Neuronal stem cell (in vitro differentiated cells): Measurements from ENCODE around the gene C14orf93.

ENCODE experiments used
- DNase-seq: peaks from one replicate; pipeline ENCODE4 v3.0.0-alpha.2; 2013; ENCODE audit warnings: low spot score
- H2AFZ ChIP-seq: one replicate; pipeline ENCODE4 v1.6.1; 2013; ENCODE audit warnings: mild to moderate bottlenecking, low read length, inconsistent platforms
- H2AK5ac ChIP-seq: 2 replicates; pipeline ENCODE4 v1.6.1; 2013; ENCODE audit warnings: low read depth, mild to moderate bottlenecking, inconsistent platforms, low read length, moderate library complexity, mixed read lengths
- H2BK120ac ChIP-seq: 2 replicates; pipeline ENCODE4 v1.6.1; 2013; ENCODE audit warnings: low read depth, mild to moderate bottlenecking, inconsistent platforms, low read length, moderate library complexity, mixed read lengths
- H2BK12ac ChIP-seq: one replicate; pipeline ENCODE4 v1.6.1; 2013; ENCODE audit warnings: low read length, inconsistent platforms
- H2BK15ac ChIP-seq: 2 replicates; pipeline ENCODE4 v1.6.1; 2013; ENCODE audit warnings: mild to moderate bottlenecking, low read length, inconsistent platforms, mixed read lengths
- H2BK5ac ChIP-seq: one replicate; pipeline ENCODE4 v1.6.1; 2013; ENCODE audit warnings: inconsistent platforms, mild to moderate bottlenecking, low read length, moderate library complexity
- H3K14ac ChIP-seq: one replicate; pipeline ENCODE4 v1.6.1; 2013; ENCODE audit warnings: low read length, inconsistent platforms
- H3K18ac ChIP-seq: 2 replicates; pipeline ENCODE4 v1.6.1; 2013; ENCODE audit warnings: low read length, inconsistent platforms
- H3K23ac ChIP-seq: 2 replicates; pipeline ENCODE4 v1.6.1; 2013; ENCODE audit warnings: low read depth, mild to moderate bottlenecking, mixed read lengths, low read length, inconsistent platforms; ENCODE audit not compliant: poor library complexity
- H3K27ac ChIP-seq: replicated peaks from 3 replicates; pipeline ENCODE4 v1.5.1; 2013; ENCODE audit warnings: low read length, inconsistent platforms
- H3K27me3 ChIP-seq, 3 experiments: 2 replicates each; pipeline ENCODE4 v1.6.1; 2013; ENCODE audit warnings: low read length in 3 of 3, mild to moderate bottlenecking in 2 of 3, inconsistent platforms in 1 of 3, low read depth in 1 of 3, mixed read lengths in 1 of 3, moderate library complexity in 1 of 3; ENCODE audit not compliant: control insufficient read depth in 3 of 3, insufficient read depth in 3 of 3
- H3K36me3 ChIP-seq, 2 donors: replicated peaks in 1 of 2; 2 replicates each; pipeline ENCODE4 v1.6.1; 2013; ENCODE audit warnings: low read length in 2 of 2; ENCODE audit not compliant: control insufficient read depth in 2 of 2, insufficient read depth in 2 of 2
- H3K4ac ChIP-seq: 2 replicates; pipeline ENCODE4 v1.6.1; 2013; ENCODE audit warnings: inconsistent platforms, mild to moderate bottlenecking, low read length, moderate library complexity
- H3K4me1 ChIP-seq, 2 donors: 1 replicate in 1 of 2; 2 replicates in 1 of 2; pipeline ENCODE4 v1.6.1; 2013; ENCODE audit warnings: low read length in 2 of 2, low read depth in 1 of 2; ENCODE audit not compliant: control insufficient read depth in 2 of 2, insufficient read depth in 1 of 2
- H3K4me2 ChIP-seq: one replicate; pipeline ENCODE4 v1.6.1; 2013; ENCODE audit warnings: mild to moderate bottlenecking, low read length, inconsistent platforms; ENCODE audit not compliant: insufficient read depth, poor library complexity, severe bottlenecking
- H3K4me3 ChIP-seq, 2 donors: 2 replicates each; pipeline ENCODE4 v1.5.1; 2013; ENCODE audit warnings: low read length in 2 of 2, mild to moderate bottlenecking in 2 of 2, inconsistent platforms in 1 of 2, moderate library complexity in 1 of 2
- H3K79me1 ChIP-seq: one replicate; pipeline ENCODE4 v1.6.1; 2013; ENCODE audit warnings: low read depth, mild to moderate bottlenecking, inconsistent platforms, low read length, moderate library complexity
- H3K9ac ChIP-seq: one replicate; pipeline ENCODE4 v1.6.1; 2013; ENCODE audit warnings: mild to moderate bottlenecking, low read depth, low read length, inconsistent platforms; ENCODE audit not compliant: poor library complexity
- H3K9me3 ChIP-seq, 2 donors: replicated peaks in 1 of 2; 2 replicates each; pipeline versions ENCODE3 to v1.6.1; 2013; ENCODE audit warnings: low read length in 2 of 2, mild to moderate bottlenecking in 2 of 2, inconsistent platforms in 1 of 2, low read depth in 1 of 2, mixed read lengths in 1 of 2, moderate library complexity in 1 of 2; ENCODE audit not compliant: control insufficient read depth in 2 of 2, insufficient read depth in 1 of 2
- H4K8ac ChIP-seq: one replicate; pipeline ENCODE4 v1.6.1; 2013; ENCODE audit warnings: low read depth, mild to moderate bottlenecking, inconsistent platforms, low read length, moderate library complexity
- H4K91ac ChIP-seq: one replicate; pipeline ENCODE4 v1.6.1; 2013; ENCODE audit warnings: low read length, low read depth, mild to moderate bottlenecking, inconsistent platforms; ENCODE audit not compliant: poor library complexity
- WGBS, 2 donors: extraction: QIAGEN DNeasy Blood & Tissue Kit; methylation state at CpG; one replicate each; pipeline ENCODE4 v1.1.7; 2013; ENCODE audit warnings: missing lambda C conversion rate in 2 of 2, mixed read lengths in 1 of 2; ENCODE audit not compliant: insufficient read length in 2 of 2, insufficient replicate concordance in 1 of 2; ENCODE audit errors: extremely low coverage in 2 of 2; 5-methylcytosine and 5-hydroxymethylcytosine counted together

Gene C14orf93

DNA sequence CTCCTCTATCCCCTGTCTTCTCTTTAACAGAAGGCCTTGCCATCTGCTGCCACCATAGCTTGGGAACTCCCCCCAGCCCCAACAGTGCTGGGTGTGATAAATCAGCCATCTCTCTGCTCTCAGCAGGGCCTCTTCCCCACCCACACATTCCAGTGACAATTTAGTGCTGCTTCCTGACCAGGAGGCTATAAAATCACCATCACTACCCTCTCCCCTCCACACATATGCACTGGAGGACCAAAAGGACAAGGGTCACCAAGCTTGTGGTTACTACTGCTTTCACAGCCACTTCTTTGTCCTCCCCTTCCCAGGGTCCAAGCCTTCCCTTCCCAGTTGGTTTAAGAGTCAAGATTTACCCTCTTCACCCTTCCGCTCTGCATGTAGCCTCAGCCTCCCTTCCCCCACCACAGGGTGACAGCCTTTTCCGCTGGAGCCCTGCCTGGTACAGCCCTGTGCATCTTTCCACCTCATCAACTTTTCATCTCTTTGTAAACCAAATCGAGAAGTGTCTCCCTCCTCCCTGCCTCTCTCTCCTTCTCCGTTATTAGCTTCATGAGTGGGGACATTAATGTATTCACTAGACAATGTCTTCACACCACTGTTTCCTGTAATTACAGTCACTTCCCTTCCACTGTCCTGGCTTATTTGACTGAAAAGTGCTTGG is 15.3 kb upstream of the C14orf93 start:
- no peak overlapping the region for H2BK5ac ChIP-seq
- H2AK5ac ChIP-seq = no peak overlapping the region
- peaks cover 2 to 13% of the 10 kb centered on the region in 2 donors for H3K4me1 ChIP-seq
- H3K4me3 ChIP-seq = no peak overlapping the region
- no peak overlapping the region for H3K18ac ChIP-seq
- no peak overlapping the region for H2BK15ac ChIP-seq
- H2BK12ac ChIP-seq = no peak overlapping the region
- no peak overlapping the region for H3K27ac ChIP-seq
- H2BK120ac ChIP-seq = no peak overlapping the region
- no peak overlapping the region for H3K14ac ChIP-seq
- H3K79me1 ChIP-seq = no peaks in the 10 kb centered on the region
- no peak overlapping the region for H3K4me2 ChIP-seq
- H3K9me3 ChIP-seq = no peaks in the 10 kb centered on the region
- peaks cover 16 to 56% of the 10 kb centered on the region in 2 donors for H3K36me3 ChIP-seq
- no peak for DNase-seq
- no peak overlapping the region for H2AFZ ChIP-seq
- H4K91ac ChIP-seq = no peak overlapping the region
- no peak overlapping the region for H3K23ac ChIP-seq
- H4K8ac ChIP-seq = no peak overlapping the region
- WGBS, 2 donors = no CpG with 5 or more reads among the region's 4 CpGs
- H3K27me3 ChIP-seq = no peaks in the 10 kb centered on the region
- no peak overlapping the region for H3K4ac ChIP-seq
- H3K9ac ChIP-seq = peak overlapping the region; percentile 24

DNA sequence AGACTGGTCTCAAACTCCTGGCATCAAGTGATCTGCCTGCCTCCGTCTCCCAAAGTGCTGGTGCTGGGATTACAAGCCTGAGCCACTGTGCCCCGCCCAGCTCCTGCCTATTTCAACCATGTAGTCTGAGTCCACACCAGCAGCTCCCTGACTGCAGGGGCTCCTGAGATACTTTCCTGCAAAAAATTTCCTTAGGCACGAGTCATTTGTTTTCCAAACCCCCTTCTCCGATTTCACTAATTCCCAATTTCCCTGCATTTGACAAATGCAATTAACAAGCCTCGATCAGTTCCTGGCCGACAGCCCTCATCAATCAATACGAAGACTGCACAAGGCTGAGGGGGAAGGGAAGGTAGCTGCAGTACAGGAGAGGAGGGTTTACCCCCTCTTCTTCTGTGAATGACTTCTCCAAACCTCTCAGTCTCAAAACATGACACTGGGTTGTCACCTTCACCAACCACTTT is 14.7 kb upstream of the C14orf93 start:
- no peak overlapping the region for H3K9ac ChIP-seq
- H3K18ac ChIP-seq = no peak overlapping the region
- H3K4me3 ChIP-seq = no peak overlapping the region
- H2AFZ ChIP-seq = no peak overlapping the region
- H3K4me2 ChIP-seq = no peak overlapping the region
- no peak overlapping the region for H3K27ac ChIP-seq
- H4K8ac ChIP-seq = no peak overlapping the region
- H3K36me3 ChIP-seq = peaks cover 16 to 55% of the 10 kb centered on the region in 2 donors
- H3K14ac ChIP-seq = no peak overlapping the region
- H2AK5ac ChIP-seq = no peak overlapping the region
- no peak overlapping the region for H2BK5ac ChIP-seq
- no peak overlapping the region for H2BK120ac ChIP-seq
- no peak for DNase-seq
- no peaks in the 10 kb centered on the region for H3K27me3 ChIP-seq
- H3K4ac ChIP-seq = no peak overlapping the region
- H4K91ac ChIP-seq = no peak overlapping the region
- no peak overlapping the region for H2BK12ac ChIP-seq
- H2BK15ac ChIP-seq = no peak overlapping the region
- no peaks in the 10 kb centered on the region for H3K79me1 ChIP-seq
- peaks cover 2 to 13% of the 10 kb centered on the region in 2 donors for H3K4me1 ChIP-seq
- no CpG with 5 or more reads among the region's 7 CpGs for WGBS, 2 donors
- no peak overlapping the region for H3K23ac ChIP-seq
- H3K9me3 ChIP-seq = no peaks in the 10 kb centered on the region

DNA sequence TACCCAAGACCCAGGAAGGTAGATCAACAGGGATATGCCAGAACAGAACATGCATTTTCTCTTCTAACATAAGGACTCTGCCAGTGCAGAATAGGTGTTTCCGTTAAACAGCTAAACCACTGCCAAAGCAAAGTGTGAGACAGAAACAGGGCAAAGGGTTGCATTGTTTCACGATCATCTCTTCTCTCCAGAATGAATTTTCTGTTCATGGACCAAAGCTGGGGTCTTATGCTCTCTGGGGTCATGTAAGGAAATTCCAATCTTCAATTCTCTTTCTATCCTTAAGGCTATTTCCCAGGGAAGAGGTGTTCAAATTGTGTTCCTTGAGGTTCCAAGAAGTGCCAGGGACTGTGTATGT is 13.8 kb upstream of the C14orf93 start:
- Histone ChIP-seq H3K27me3 (no peaks in the 10 kb centered on the region), H3K9me3 (no peaks in the 10 kb centered on the region), H4K91ac (no peak overlapping the region), H3K4me1 (peaks cover 2 to 13% of the 10 kb centered on the region in 2 donors), H2BK120ac (no peak overlapping the region), H2AFZ (no peak overlapping the region), H3K27ac (no peak overlapping the region), H2BK15ac (no peak overlapping the region), H2BK5ac (no peak overlapping the region), H2AK5ac (no peak overlapping the region), H3K79me1 (no peaks in the 10 kb centered on the region), H3K4ac (no peak overlapping the region), H3K4me2 (no peak overlapping the region), H3K23ac (no peak overlapping the region), H3K14ac (no peak overlapping the region), H3K4me3 (no peak overlapping the region), H4K8ac (no peak overlapping the region), H3K18ac (no peak overlapping the region), H2BK12ac (no peak overlapping the region), H3K9ac (no peak overlapping the region), H3K36me3 (peaks cover 15 to 47% of the 10 kb centered on the region in 2 donors)
- no peak for DNase-seq
- WGBS, 2 donors = no CpG with 5 or more reads among the region's 2 CpGs

DNA sequence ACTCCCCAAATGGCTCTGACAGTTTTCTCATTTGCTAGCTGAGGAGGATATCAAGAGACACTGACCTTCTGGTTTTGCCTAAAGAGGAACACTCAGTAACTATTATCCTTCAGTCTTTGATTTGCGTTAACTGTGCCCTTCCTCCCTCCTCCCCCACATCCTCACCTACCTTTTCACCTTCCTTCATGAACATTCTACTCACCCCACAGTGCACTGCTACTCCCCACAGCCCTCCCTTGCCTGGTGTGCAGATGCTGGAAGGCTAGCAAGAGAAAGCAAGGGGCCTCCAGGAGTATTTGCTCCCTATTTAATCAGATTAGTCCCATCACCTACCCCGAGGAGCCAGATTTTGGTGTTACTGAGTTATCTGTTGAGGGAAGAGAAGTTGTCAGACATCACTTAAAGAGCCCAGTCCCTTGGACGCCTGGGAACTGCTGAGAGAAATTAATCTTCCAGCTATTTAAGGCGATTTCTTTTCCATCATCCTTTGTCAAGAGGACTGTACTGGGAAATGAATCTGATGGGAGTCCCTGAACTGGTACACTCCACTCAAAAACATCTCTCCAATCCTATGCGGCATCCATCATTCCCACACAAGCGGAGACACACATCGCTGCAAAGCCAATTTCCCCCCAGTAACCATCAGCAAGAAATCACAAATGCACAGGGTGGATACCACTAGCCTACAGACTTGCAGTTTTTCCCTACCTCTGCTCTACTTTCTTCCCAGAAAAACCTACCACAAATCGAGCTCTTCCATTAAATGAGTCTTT is 13.3 kb upstream of the C14orf93 start:
- H2AK5ac ChIP-seq = no peak overlapping the region
- H3K4me2 ChIP-seq = no peak overlapping the region
- H3K36me3 ChIP-seq = peaks cover 14 to 42% of the 10 kb centered on the region in 2 donors
- H2BK15ac ChIP-seq = no peak overlapping the region
- no peak overlapping the region for H3K23ac ChIP-seq
- H2BK12ac ChIP-seq = no peak overlapping the region
- DNase-seq = no peak
- no peaks in the 10 kb centered on the region for H3K9me3 ChIP-seq
- no peak overlapping the region for H4K91ac ChIP-seq
- WGBS, 2 donors = no CpG with 5 or more reads among the region's 8 CpGs
- no peak overlapping the region for H3K4ac ChIP-seq
- H3K18ac ChIP-seq = no peak overlapping the region
- H3K14ac ChIP-seq = no peak overlapping the region
- H3K4me1 ChIP-seq = peaks cover 2 to 13% of the 10 kb centered on the region in 2 donors
- H3K9ac ChIP-seq = no peak overlapping the region
- H2AFZ ChIP-seq = no peak overlapping the region
- no peaks in the 10 kb centered on the region for H3K79me1 ChIP-seq
- H3K4me3 ChIP-seq = no peak overlapping the region
- H2BK5ac ChIP-seq = no peak overlapping the region
- no peak overlapping the region for H2BK120ac ChIP-seq
- no peaks in the 10 kb centered on the region for H3K27me3 ChIP-seq
- H4K8ac ChIP-seq = no peak overlapping the region
- no peak overlapping the region for H3K27ac ChIP-seq
